ENCODE data around the gene TMEM151A.

GRCh38 chr11:66329165-66329673 lies 37.5 kb downstream of the TMEM151A start:
- TF ChIP-seq CTCF (IDR thresholded peaks at IDR 0.05): no peak
- TF ChIP-seq POLR2A (IDR thresholded peaks at IDR 0.05): no peak
- no peak for TF ChIP-seq EP300 (IDR thresholded peaks at IDR 0.05)

All from ovary (tissue), 3 donors.